ENCODE data around the gene EBF3.

The EBF3 gene

DNA sequence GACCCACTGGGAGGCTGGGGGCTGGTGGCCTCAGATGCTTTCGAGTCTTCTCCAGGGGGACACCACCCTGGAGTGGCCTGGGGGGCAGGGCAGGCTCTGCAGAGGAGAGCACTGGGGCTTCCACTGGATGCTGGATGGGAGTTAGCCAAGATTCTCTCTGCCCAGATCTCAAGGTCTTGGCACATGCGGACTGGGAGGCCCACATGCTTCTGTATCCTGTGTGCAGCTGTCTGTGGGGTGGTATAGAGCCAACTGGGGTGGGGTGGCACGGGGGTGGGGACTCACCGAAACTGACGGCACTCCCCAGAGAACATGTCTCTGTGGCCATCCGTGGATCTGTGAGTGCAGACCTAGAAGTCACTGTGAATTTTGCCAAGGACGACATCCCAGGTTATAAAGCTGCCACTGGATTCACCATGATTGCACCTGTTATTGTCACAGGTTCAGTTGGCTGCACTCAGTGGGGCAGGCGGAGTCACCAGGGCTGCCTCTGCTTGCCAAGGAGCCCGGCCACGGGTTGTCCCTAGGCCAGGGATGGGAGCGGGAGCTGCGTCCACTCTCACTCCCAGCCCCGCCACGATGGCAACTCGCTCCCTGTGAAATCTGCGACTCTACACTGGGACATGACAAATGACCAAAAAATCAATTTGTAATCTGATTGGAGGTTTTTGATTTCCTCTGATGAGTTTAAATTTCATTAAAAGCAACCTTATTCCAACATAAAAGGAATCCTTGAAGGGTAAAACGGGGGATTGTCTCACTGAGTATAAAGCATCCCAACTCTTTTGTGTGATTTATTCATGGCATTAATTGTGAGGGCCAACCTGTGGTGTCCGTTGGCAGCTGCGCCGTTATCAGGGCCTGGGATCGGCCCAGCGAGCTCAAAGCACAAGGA lies 131.3 kb downstream of the EBF3 start:
- H3K9me3 Mint-ChIP-seq: peaks cover 2% of the 10 kb centered on the region
- H3K36me3 Mint-ChIP-seq (ENCODE audit: low read depth): peaks cover 8% of the 10 kb centered on the region
- TF ChIP-seq, protein P1, sequence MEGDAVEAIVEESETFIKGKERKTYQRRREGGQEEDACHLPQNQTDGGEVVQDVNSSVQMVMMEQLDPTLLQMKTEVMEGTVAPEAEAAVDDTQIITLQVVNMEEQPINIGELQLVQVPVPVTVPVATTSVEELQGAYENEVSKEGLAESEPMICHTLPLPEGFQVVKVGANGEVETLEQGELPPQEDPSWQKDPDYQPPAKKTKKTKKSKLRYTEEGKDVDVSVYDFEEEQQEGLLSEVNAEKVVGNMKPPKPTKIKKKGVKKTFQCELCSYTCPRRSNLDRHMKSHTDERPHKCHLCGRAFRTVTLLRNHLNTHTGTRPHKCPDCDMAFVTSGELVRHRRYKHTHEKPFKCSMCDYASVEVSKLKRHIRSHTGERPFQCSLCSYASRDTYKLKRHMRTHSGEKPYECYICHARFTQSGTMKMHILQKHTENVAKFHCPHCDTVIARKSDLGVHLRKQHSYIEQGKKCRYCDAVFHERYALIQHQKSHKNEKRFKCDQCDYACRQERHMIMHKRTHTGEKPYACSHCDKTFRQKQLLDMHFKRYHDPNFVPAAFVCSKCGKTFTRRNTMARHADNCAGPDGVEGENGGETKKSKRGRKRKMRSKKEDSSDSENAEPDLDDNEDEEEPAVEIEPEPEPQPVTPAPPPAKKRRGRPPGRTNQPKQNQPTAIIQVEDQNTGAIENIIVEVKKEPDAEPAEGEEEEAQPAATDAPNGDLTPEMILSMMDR (IDR thresholded peaks at IDR 0.05; ENCODE audit: unreplicated experiment in 3 of 3): no peak
- H3K27ac Mint-ChIP-seq: no peak overlapping the region
- no peak overlapping the region for H3K4me3 Mint-ChIP-seq
- peaks cover 14% of the 10 kb centered on the region for H3K4me1 Mint-ChIP-seq
- peaks cover 4% of the 10 kb centered on the region for H3K27me3 Mint-ChIP-seq (ENCODE audit: low read depth)

DNA sequence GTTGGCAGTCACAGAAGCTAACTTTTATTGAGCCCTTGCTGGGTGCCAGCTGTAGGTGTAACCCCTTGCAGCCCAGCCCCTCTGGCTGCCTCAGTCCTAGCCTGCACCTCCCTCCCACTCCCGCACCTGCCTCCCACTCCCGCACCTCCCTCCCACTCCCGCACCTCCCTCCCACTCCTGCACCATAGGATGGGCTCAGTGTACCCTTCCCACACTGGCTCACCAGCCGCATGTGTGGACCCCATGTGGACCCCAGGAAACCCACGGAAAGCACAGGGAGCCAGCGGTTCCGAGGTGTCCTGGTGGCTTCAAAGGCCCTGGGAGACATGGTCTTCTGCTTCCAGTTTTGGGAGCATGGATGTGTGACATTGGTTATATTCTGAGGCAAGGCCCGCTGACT lies 132.9 kb downstream of the EBF3 start:
- Mint-ChIP-seq H3K4me1 (peaks cover 14% of the 10 kb centered on the region), H3K27ac (no peak overlapping the region), H3K9me3 (peaks cover 2% of the 10 kb centered on the region), H3K36me3 (ENCODE audit: low read depth) (peaks cover 7% of the 10 kb centered on the region), H3K4me3 (no peak overlapping the region), H3K27me3 (ENCODE audit: low read depth) (peaks cover 4% of the 10 kb centered on the region)
- TF ChIP-seq, protein P1 (IDR thresholded peaks at IDR 0.05; ENCODE audit: unreplicated experiment in 3 of 3): no peak

DNA sequence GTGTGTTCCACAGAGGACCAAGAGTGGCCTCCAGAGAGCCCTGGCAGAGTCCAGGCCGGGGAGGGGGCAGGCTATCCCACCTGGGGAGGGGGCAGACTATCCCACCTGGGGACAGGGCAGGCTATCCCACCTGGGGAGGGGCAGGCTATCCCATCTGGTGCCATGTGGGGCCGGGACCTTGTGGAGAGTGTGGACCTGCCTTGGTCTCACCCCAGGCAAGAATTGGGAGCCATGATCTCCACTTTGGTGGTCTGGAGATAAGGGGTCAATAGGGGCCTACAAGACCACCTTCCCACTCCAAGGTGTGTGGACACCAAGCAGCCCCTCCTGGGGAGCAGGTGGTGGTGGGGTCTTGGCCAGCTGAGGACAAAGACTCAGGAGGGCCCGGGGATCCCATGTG lies 138.2 kb downstream of the EBF3 start:
- Mint-ChIP-seq H3K27me3 (ENCODE audit: low read depth) (no peaks in the 10 kb centered on the region), H3K9me3 (peaks cover 4% of the 10 kb centered on the region), H3K36me3 (ENCODE audit: low read depth) (peaks cover 7% of the 10 kb centered on the region), H3K4me3 (no peak overlapping the region), H3K4me1 (no peaks in the 10 kb centered on the region), H3K27ac (no peak overlapping the region)
- TF ChIP-seq, protein P1 (IDR thresholded peaks at IDR 0.05; ENCODE audit: unreplicated experiment in 3 of 3): no peak

DNA sequence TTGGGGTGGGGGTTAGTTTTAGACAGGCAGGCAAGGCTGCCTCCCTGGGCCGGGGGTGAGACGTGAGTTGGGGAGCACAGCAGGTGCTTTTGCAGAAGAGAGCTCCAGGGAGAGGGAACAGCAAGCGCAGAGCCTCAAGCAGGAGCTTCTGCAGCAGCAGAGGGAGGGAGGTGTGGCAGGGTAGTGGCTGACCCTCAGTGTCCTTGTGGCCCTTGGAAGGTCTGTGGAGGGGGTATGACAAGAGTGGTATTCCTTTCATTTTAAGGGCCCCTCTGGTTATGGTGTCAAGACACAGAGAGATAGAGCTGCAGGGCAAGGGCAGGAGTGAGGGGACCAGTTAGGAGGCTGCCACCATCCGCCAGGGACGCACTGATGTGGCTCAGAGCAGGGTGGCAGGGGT lies 138.9 kb downstream of the EBF3 start:
- no peak overlapping the region for H3K27ac Mint-ChIP-seq
- peaks cover 4% of the 10 kb centered on the region for H3K9me3 Mint-ChIP-seq
- H3K27me3 Mint-ChIP-seq (ENCODE audit: low read depth): no peaks in the 10 kb centered on the region
- H3K4me3 Mint-ChIP-seq: no peak overlapping the region
- TF ChIP-seq, protein P1 (IDR thresholded peaks at IDR 0.05; ENCODE audit: unreplicated experiment in 3 of 3): no peak
- peaks cover 7% of the 10 kb centered on the region for H3K36me3 Mint-ChIP-seq (ENCODE audit: low read depth)
- H3K4me1 Mint-ChIP-seq: no peaks in the 10 kb centered on the region

DNA sequence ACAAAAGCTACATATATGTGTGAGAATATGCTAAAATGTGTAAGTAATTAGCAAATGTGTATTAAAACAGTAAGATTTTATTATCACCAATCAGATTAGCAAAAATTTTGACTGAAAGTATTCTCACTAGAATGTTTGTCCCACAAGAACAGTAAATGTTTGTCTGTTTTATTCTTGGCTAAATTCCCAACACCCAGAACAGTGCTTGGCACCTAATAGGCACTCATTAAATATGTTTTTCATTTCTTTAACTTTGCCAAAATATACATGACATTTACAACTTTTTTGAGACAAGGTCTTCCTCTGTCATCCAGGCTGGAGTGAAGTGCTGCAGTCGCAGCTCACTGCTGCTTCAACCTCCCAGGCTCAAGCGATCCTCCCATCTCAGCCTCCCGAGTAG lies 143.6 kb downstream of the EBF3 start:
- TF ChIP-seq, protein P1 (IDR thresholded peaks at IDR 0.05; ENCODE audit: unreplicated experiment in 3 of 3): no peak
- Mint-ChIP-seq H3K9me3 (peaks cover 16% of the 10 kb centered on the region), H3K27me3 (ENCODE audit: low read depth) (no peaks in the 10 kb centered on the region), H3K27ac (no peak overlapping the region), H3K4me3 (no peak overlapping the region), H3K36me3 (ENCODE audit: low read depth) (peaks cover 16% of the 10 kb centered on the region), H3K4me1 (no peaks in the 10 kb centered on the region)

DNA sequence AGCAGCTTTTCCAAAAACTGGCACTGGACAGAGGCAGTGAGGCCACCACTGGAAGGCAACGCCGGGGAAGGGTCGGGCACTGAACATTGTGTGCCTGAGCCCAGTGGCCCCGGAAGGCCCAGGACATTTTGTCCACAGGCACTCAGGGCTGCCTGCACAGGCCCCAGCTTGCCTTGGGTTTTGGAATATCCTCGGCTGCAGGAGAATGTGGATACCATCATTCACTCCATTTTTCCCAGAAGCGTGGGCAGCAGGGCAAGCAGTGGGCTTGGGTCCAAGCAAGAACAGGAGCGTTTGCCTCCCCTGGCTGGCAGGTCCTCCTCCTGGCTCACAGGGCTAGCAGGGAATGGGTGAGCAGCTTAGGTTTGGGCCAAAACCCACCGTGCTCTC lies 147.4 kb downstream of the EBF3 start:
- H3K27me3 Mint-ChIP-seq (ENCODE audit: low read depth): peaks cover 5% of the 10 kb centered on the region
- H3K36me3 Mint-ChIP-seq (ENCODE audit: low read depth): peaks cover 16% of the 10 kb centered on the region
- no peak overlapping the region for H3K4me3 Mint-ChIP-seq
- peaks cover 14% of the 10 kb centered on the region for H3K9me3 Mint-ChIP-seq
- TF ChIP-seq, protein P1 (IDR thresholded peaks at IDR 0.05; ENCODE audit: unreplicated experiment in 3 of 3): no peak
- H3K27ac Mint-ChIP-seq: no peak overlapping the region
- peaks cover 9% of the 10 kb centered on the region for H3K4me1 Mint-ChIP-seq

Data from nephron (organoid).